AG04449 (cell line): ENCODE data around the gene LOXL3.

Experiments used
- CTCF ChIA-PET: fragments of 350-600 bp; formaldehyde crosslinking; extraction: SDS; loops from one replicate; lab custom pipeline; 2021; ENCODE audit warnings: antibody characterized with exemption; lab: Yijun Ruan, JAX
- POLR2A ChIA-PET: fragments of 400-600, 350-600 bp; formaldehyde crosslinking; extraction: SDS; loops from one replicate; lab custom pipeline; 2020; ENCODE audit warnings: antibody characterized with exemption, inconsistent platforms; lab: Yijun Ruan, JAX
- DNase-seq: peaks from one replicate; pipeline ENCODE4 v3.0.0-alpha.2; 2010; ENCODE audit warnings: low read depth, low spot score
- H3K4me3 ChIP-seq: 2 replicates; pipeline ENCODE4 v1.5.1; 2011; ENCODE audit warnings: low read depth, mild to moderate bottlenecking, control low read depth, low read length
- TF ChIP-seq, protein P1 (sequence below): IDR thresholded peaks from one replicate; pipeline ENCODE4 v1.5.1; 2011; ENCODE audit warnings: mild to moderate bottlenecking, moderate library complexity, low read length, control low read depth, inconsistent platforms; ENCODE audit not compliant: insufficient read depth; ENCODE audit errors: missing control alignments

Gene LOXL3

DNA sequence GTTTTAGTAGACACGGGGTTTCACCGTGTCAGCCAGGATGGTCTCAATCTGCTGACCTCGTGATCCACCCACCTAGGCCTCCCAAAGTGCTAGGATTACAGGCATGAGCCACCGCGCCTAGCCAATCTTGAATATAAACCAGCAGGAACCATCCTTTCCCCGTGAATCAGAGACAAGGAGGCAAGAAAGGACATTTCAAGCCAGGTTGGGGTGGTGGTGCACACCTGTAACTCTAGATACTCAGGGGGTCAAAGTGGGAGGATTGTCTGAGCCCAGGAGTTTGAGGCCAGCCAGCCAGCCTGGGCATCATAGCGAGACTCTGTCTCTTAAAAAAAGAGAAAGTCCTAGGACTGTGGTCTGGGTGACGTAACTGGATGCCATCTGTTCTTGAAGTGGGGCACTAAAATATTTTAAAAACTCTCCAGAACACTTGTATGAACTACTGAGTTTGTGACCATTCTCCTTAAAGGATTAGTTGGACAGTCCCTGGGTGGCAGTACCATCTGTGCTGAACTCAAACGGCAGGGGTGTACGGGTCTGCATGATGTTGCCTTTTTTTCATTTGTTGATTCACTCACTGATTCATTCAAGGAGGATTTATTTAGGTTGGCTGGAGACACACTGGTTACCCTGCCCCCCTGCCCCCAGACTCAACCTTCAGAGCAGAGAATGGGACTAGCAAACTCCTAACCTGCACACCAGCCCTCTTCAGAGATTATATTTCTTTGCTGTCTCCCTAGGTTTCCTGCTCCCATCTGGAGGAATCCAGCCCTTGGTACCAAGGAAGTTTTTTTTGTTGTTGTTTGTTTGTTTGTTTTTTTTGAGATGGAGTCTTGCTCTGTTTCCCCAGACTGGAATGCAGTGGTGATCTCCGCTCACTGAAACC is 42.4 kb downstream of the LOXL3 start:
- ChIA-PET CTCF (interaction anchor here (13.6 kb wide), 1 partner anchor 76 kb away, joined by 202 read pairs; no protein-coding TSS in a partner anchor), POLR2A (no interaction called here)
- DNase-seq: no peak

DNA sequence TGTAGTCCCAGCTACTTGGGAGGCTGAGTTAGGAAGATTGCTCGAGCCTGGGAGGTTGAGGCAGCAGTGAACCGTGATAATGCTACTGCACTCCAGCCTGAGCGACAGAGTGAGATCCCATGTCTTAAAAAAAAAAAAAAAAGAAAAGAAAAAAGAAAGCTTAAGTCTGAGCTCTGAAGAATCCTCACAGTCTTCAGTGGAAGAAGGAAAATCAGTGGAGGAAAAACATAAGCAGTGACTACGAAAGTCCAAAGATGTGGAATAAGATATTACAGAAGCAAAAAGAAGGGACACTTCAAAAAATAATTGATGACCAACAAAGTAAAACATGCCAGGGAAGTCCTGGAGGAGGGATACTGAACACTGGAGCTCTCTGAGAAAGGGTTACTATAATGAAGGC is 43.5 kb downstream of the LOXL3 start:
- ChIA-PET CTCF (interaction anchor here (2.7 to 13.6 kb wide), 2 partner anchors 28 to 77 kb away, joined by 18 to 202 read pairs; partner anchors contain the start of genes CCDC142 and TTC31), POLR2A (no interaction called here)
- no peak for DNase-seq
- H3K4me3 ChIP-seq: no peak overlapping the region
- TF ChIP-seq, protein P1, sequence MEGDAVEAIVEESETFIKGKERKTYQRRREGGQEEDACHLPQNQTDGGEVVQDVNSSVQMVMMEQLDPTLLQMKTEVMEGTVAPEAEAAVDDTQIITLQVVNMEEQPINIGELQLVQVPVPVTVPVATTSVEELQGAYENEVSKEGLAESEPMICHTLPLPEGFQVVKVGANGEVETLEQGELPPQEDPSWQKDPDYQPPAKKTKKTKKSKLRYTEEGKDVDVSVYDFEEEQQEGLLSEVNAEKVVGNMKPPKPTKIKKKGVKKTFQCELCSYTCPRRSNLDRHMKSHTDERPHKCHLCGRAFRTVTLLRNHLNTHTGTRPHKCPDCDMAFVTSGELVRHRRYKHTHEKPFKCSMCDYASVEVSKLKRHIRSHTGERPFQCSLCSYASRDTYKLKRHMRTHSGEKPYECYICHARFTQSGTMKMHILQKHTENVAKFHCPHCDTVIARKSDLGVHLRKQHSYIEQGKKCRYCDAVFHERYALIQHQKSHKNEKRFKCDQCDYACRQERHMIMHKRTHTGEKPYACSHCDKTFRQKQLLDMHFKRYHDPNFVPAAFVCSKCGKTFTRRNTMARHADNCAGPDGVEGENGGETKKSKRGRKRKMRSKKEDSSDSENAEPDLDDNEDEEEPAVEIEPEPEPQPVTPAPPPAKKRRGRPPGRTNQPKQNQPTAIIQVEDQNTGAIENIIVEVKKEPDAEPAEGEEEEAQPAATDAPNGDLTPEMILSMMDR: no peak

More for the DNA sequence above, 42.4 kb downstream of the LOXL3 start:
- H3K4me3 ChIP-seq: no peak overlapping the region
- TF ChIP-seq, protein P1: no peak

DNA sequence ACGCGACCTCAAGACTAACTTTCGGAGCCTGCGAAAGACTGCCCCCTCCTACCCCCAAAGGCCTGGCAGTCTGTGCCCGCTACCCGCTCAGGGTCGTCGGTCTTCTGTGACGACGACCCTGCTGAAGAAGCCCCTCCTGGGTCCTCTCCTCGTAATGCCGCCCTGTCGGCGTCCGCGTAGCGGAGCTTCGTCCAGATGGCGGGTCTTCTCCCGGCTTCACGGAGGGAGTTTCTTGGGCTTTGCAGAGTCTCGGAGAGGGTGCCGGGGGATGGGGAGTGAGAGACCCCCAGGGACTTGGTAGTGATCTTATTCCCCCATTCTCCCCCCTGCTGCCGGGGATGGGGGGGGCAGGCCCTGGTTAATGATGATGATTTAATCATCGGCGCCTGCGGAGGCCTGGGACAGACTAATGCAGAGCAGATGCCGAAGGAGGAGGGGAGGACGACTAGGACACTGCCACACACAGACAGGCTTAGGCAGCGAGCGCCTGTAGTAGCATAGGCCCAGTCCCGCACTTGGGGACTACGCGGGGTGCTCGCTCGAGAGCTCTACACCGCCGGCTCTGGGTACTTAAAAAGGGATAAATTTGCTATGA is 45.7 kb downstream of the LOXL3 start:
- DNase-seq: no peak
- POLR2A ChIA-PET: interaction anchor here (0.9 to 1.0 kb wide), 2 partner anchors 8 to 76 kb away, joined by 3 to 4 read pairs; no protein-coding TSS in a partner anchor
- TF ChIP-seq, protein P1: no peak
- CTCF ChIA-PET: interaction anchor here (0.7 to 13.6 kb wide), 9 partner anchors 10 to 79 kb away, joined by 3 to 202 read pairs (median 7); partner anchors contain the start of genes AUP1, CCDC142, HTRA2 and TTC31
- peak overlapping the region; percentile 100 for H3K4me3 ChIP-seq

DNA sequence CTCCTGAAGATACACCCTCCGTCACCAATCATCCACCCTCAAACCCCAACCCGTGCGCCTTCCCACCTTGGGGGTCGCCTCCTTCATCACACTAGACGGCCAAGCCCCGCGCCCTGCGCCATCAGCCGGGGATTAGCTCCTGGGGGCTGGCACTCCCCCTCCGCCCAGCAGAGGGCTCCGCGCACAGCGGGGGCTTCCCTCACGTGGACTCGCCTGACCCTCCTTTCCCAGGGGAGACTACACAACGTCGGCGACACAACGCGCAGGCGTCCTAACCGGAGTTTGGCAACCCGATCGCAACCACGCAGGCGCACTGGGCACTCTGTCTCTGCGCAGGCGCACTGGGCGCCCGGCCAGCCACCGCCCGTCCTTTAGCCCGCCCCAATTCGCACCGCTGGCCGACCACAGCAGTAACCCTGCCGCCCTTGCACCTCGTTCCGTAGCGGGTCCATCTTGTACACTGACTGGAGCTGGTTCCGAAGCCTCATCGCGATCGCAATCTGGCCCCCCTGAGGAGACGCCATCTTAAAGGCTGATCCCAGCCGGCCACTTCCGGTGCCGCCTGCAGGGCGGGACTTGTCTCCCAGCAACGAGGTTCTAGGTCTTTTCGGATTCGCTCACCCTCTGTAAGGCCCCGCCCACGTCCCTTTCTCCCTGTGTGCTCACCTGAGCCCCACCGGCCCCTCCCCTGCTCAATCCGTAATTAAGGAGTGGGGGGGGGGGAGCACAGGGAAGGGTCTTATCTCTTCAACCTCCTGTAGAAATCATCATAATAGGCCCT is 46.4 kb downstream of the LOXL3 start, which contains the start of gene PCGF1:
TSS of gene PCGF1 (minus strand) at position 551 of the 781 bp plus-strand sequence. CDS start at position 524, 27 bp downstream.
- peak; percentile 87 for DNase-seq
- peak within 1 kb of the TSS; percentile 100 for H3K4me3 ChIP-seq
- ChIA-PET CTCF (interaction anchor here (0.7 to 13.6 kb wide), 11 partner anchors 10 to 80 kb away, joined by 3 to 202 read pairs (median 4); partner anchors contain the start of genes AUP1, CCDC142, HTRA2 and TTC31), POLR2A (interaction anchor here (0.9 to 1.5 kb wide), 3 partner anchors 9 to 77 kb away, joined by 3 to 4 read pairs (median 3); no protein-coding TSS in a partner anchor)
- TF ChIP-seq, protein P1: peak; percentile 70

DNA sequence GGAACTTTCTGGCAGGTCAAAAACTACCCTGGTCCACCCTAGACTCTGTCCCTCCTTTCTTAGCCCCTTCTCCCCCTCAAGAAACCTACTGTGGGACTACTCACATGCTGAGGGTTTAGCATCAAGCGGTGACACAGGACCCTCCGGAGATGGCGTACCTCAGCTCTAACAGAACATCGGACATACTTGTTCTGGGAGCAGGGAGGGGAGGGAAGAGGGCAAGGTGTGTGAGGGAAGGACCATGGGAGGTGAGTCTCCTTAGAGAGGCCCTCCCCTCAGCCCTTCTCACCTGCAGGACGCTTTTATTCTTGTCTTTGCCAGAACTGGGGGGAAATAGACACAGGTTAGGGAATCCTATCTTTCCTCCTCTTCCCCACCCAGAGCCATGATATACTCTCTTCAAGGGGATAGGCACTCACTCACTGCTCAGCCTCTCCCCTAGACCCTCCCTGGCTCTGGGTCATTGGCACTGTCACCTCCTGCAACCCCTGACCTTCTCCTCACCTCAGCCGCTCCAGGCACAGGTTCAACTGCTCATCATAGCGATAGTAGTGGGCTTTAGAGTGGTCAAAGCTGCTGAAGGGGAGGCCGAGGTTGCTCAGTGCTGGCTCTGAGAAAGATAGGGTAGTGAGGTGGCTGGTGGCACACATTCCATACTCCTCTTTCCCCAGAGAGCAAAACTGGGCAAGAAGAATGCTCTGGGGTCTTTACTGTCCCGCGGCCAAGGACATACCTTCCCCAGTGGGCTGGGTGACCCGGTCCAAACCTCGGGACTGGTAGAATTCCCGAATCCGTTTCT is 48.1 kb downstream of the LOXL3 start:
- TF ChIP-seq, protein P1: no peak
- no peak for DNase-seq
- peak overlapping the region; percentile 24; the same call in 1 of the 2 replicates for H3K4me3 ChIP-seq
- CTCF ChIA-PET: interaction anchor here (0.5 to 13.6 kb wide), 7 partner anchors 22 to 276 kb away, joined by 3 to 202 read pairs (median 7); partner anchors contain the start of genes AUP1, CCDC142, HTRA2 and TTC31
- POLR2A ChIA-PET: interaction anchor here (0.7 kb wide), 1 partner anchor 681 kb away, joined by 3 read pairs; no protein-coding TSS in a partner anchor
